Neural progenitor cell (in vitro differentiated cells): ENCODE data around the gene MOGAT3.

Experiments
- CTCF ChIP-seq: fragments of 200-600 bp; sonication (generic); IDR thresholded peaks from 2 replicates; pipeline ENCODE4 v1.5.1; 2017; ENCODE audit warnings: antibody characterized with exemption, mild to moderate bottlenecking
- EZH2 ChIP-seq: fragments of 200-600 bp; sonication (generic); IDR thresholded peaks from 2 replicates; pipeline ENCODE4 v1.6.1; 2017; ENCODE audit warnings: antibody characterized with exemption, mild to moderate bottlenecking, moderate library complexity
- EZH2phosphoT487 ChIP-seq: fragments of 200-600 bp; sonication (generic); IDR thresholded peaks from 2 replicates; pipeline ENCODE4 v1.6.1; 2017; ENCODE audit warnings: antibody characterized with exemption

GRCh38 chr7:101216001-101216859 lies 15.4 kb upstream of the MOGAT3 start:
- TF ChIP-seq CTCF (no peak), EZH2 (no peak), EZH2phosphoT487 (no peak)
